Adrenal gland (tissue), 5 donors: Measurements from ENCODE around the gene ELL2.

Experiments
- CTCF ChIP-seq, 6 experiments: fragments of 450-650 bp in 4 of 6; fragments of 200-600 bp in 2 of 6; sonication (generic) in 1 of 6; IDR thresholded peaks; 1 replicate in 5 of 6; 2 replicates in 1 of 6; pipeline versions ENCODE4 v1.5.1 to v1.8.0; 2016 to 2021; ENCODE audit warnings: antibody characterized with exemption in 6 of 6, mild to moderate bottlenecking in 2 of 6, moderate library complexity in 1 of 6
- POLR2A ChIP-seq, 2 donors: fragments of 450-650 bp; IDR thresholded peaks; one replicate each; pipeline ENCODE4 v1.6.1; 2017; ENCODE audit warnings: antibody characterized with exemption in 2 of 2, mild to moderate bottlenecking in 2 of 2, moderate library complexity in 1 of 2
- donor health status: DM: no; HTN: no; CAD: no.

GRCh38 chr5:95864944-95865504 is 96.6 kb downstream of the ELL2 start:
- TF ChIP-seq CTCF (IDR thresholded peaks at IDR 0.05) (no peak), POLR2A (IDR thresholded peaks at IDR 0.05) (no peak)
